GM21529 (cell line): ENCODE measurements around the gene AQP5.
"Not testable (repeated sequence)": the region's sequence is repeated elsewhere in the genome, so short reads cannot be mapped to it uniquely, and the experiment has no call there.

Experiments
- ATAC-seq: cut with Tn5 transposase; IDR thresholded peaks from one replicate; pipeline ENCODE4 v1.9.1; 2021; ENCODE audit not compliant: unreplicated experiment

AQP5 gene

GRCh38 chr12:49979016-49979586 is 17.4 kb downstream of the AQP5 start:
- ATAC-seq, result no peak

- no peak for ATAC-seq
These were observed 18.1 kb downstream of the AQP5 start for GRCh38 chr12:49979791-49980190.

GRCh38 chr12:49980501-49981349 is 19.1 kb downstream of the AQP5 start:
- ATAC-seq, result no peak

- ATAC-seq, result no peak
These were observed 20.8 kb downstream of the AQP5 start for GRCh38 chr12:49982246-49983087.

GRCh38 chr12:49983892-49984291 is 22.2 kb downstream of the AQP5 start:
- no peak for ATAC-seq

GRCh38 chr12:49984476-49985359 is 23.0 kb downstream of the AQP5 start:
- ATAC-seq, result no peak

- ATAC-seq, result no peak
These were observed 24.3 kb downstream of the AQP5 start for GRCh38 chr12:49985981-49986380.

- not testable (repeated sequence) for ATAC-seq
These were observed 24.8 kb downstream of the AQP5 start for GRCh38 chr12:49986476-49986875.

- no peak for ATAC-seq
These were observed 26.1 kb downstream of the AQP5 start for GRCh38 chr12:49987625-49988303.

- not testable (repeated sequence) for ATAC-seq
These were observed 27.7 kb downstream of the AQP5 start for GRCh38 chr12:49989400-49989799.

- ATAC-seq, result no peak
These were observed 28.6 kb downstream of the AQP5 start for GRCh38 chr12:49990273-49990672.

- ATAC-seq, result no peak
These were observed 36.8 kb downstream of the AQP5 start for GRCh38 chr12:49998453-49998852.

- no peak for ATAC-seq
These were observed 41.9 kb downstream of the AQP5 start for GRCh38 chr12:50003595-50003994.

GRCh38 chr12:50004696-50005095 is 43.0 kb downstream of the AQP5 start:
- no peak for ATAC-seq

- no peak for ATAC-seq
These were observed 43.5 kb downstream of the AQP5 start for GRCh38 chr12:50005175-50005574.

GRCh38 chr12:50006280-50006679 is 44.6 kb downstream of the AQP5 start:
- ATAC-seq, result no peak

- no peak for ATAC-seq
These were observed 45.2 kb downstream of the AQP5 start for GRCh38 chr12:50006754-50007442.

- no peak for ATAC-seq
These were observed 51.9 kb downstream of the AQP5 start for GRCh38 chr12:50013361-50014147.

GRCh38 chr12:50014342-50014741 is 52.7 kb downstream of the AQP5 start:
- no peak for ATAC-seq
